H1 (cell line): ENCODE results near the gene NIN. TPM values are rescaled to one million over a fixed set of nuclear protein-coding genes. Genes with fewer than 3 reads are reported as not detected.

ENCODE experiments used
- CTCF ChIA-PET: fragments of 300-600 bp; sonication (Branson Sonifier 250); formaldehyde crosslinking; loops from one replicate; lab custom pipeline; 2021; ENCODE audit not compliant: partially characterized antibody; lab: Charles Lee
- POLR2A ChIA-PET: fragments of 300-600 bp; sonication (Branson Sonifier 250); formaldehyde crosslinking; loops from one replicate; lab custom pipeline; 2021; ENCODE audit warnings: inconsistent platforms; ENCODE audit not compliant: partially characterized antibody; lab: Charles Lee
- DNase-seq, 2 experiments: peaks; one replicate each; pipeline versions ENCODE4 v3.0.0 to v3.0.0-alpha.2; 2010 to 2022; ENCODE audit warnings: low spot score in 2 of 2, low read depth in 1 of 2, mixed read lengths in 1 of 2
- FAIRE-seq: peaks from 2 replicates; lab custom pipeline; 2011; peaks lifted over from hg19 to GRCh38; lab: Jason Lieb, UNC
- H2AFZ ChIP-seq: 2 replicates; pipeline ENCODE4 v1.8.1; 2012; ENCODE audit warnings: low read length, inconsistent platforms
- H2AK5ac ChIP-seq: 2 replicates; pipeline ENCODE4 v1.6.1; 2013; ENCODE audit warnings: low read depth, low read length
- H2BK120ac ChIP-seq: replicated peaks from 2 replicates; pipeline ENCODE3; 2013; ENCODE audit warnings: low read depth, low read length, inconsistent platforms
- H2BK12ac ChIP-seq: 2 replicates; pipeline ENCODE4 v1.6.1; 2013; ENCODE audit warnings: low read depth, low read length
- H2BK15ac ChIP-seq: 2 replicates; pipeline ENCODE4 v1.6.1; 2013; ENCODE audit warnings: low read length
- H2BK20ac ChIP-seq: 2 replicates; pipeline ENCODE4 v1.6.1; 2013; ENCODE audit warnings: low read length
- H2BK5ac ChIP-seq: 2 replicates; pipeline ENCODE4 v1.6.1; 2013; ENCODE audit warnings: low read depth, low read length
- H3K14ac ChIP-seq: 2 replicates; pipeline ENCODE4 v1.6.1; 2013; ENCODE audit warnings: inconsistent platforms; ENCODE audit not compliant: insufficient read length
- H3K18ac ChIP-seq: 2 replicates; pipeline ENCODE4 v1.6.1; 2013; ENCODE audit warnings: low read length; ENCODE audit errors: extremely low read depth
- H3K23ac ChIP-seq: 2 replicates; pipeline ENCODE4 v1.6.1; 2013; ENCODE audit warnings: inconsistent platforms; ENCODE audit not compliant: insufficient read length
- H3K23me2 ChIP-seq: 2 replicates; pipeline ENCODE4 v1.6.1; 2013; ENCODE audit warnings: low read depth, low read length
- H3K27ac ChIP-seq: 2 replicates; pipeline ENCODE4 v1.6.1; 2011; ENCODE audit warnings: low read depth, low read length, inconsistent platforms
- H3K27me3 ChIP-seq, 4 experiments: replicated peaks in 1 of 4; 1 replicate in 1 of 4; 2 replicates in 3 of 4; pipeline versions ENCODE4 v1.6.1 to v1.8.1; 2011 to 2013; ENCODE audit warnings: low read length in 3 of 4, mild to moderate bottlenecking in 3 of 4, inconsistent platforms in 2 of 4, mixed read lengths in 2 of 4, moderate library complexity in 1 of 4; ENCODE audit not compliant: control insufficient read depth in 3 of 4, insufficient read depth in 3 of 4; ENCODE audit errors: extremely low read depth in 1 of 4
- H3K36me3 ChIP-seq, 4 experiments: 2 replicates each; pipeline versions ENCODE4 v1.6.1 to v1.8.1; 2011 to 2013; ENCODE audit warnings: mild to moderate bottlenecking in 4 of 4, low read length in 3 of 4, moderate library complexity in 2 of 4, control low read depth in 1 of 4, inconsistent platforms in 1 of 4; ENCODE audit not compliant: insufficient read depth in 4 of 4, control insufficient read depth in 2 of 4
- H3K4ac ChIP-seq: replicated peaks from 2 replicates; pipeline ENCODE3; 2013; ENCODE audit warnings: low read length, low read depth, mixed read lengths, inconsistent platforms; ENCODE audit not compliant: insufficient read length
- H3K4me1 ChIP-seq, 4 experiments: replicated peaks in 1 of 4; 1 replicate in 1 of 4; 2 replicates in 3 of 4; pipeline versions ENCODE4 v1.6.1 to v1.8.1; 2011 to 2013; ENCODE audit warnings: low read length in 3 of 4, inconsistent platforms in 2 of 4, mixed read lengths in 1 of 4; ENCODE audit not compliant: insufficient read depth in 4 of 4, control insufficient read depth in 3 of 4
- H3K4me2 ChIP-seq, 2 experiments: 2 replicates each; pipeline versions ENCODE4 v1.6.1 to v1.8.1; 2011 to 2013; ENCODE audit warnings: low read depth in 2 of 2, low read length in 2 of 2, control low read depth in 1 of 2, inconsistent platforms in 1 of 2, mild to moderate bottlenecking in 1 of 2; ENCODE audit not compliant: insufficient read depth in 1 of 2
- H3K4me3 ChIP-seq, 4 experiments: fragments of 200-600, 300-600 bp in 1 of 4; sonication (generic), shearing (Covaris generic), sonication (Bioruptor Twin) in 1 of 4; 2 replicates each; pipeline versions ENCODE4 v1.5.1 to v1.8.1; 2011 to 2016; ENCODE audit warnings: low read length in 4 of 4, low read depth in 3 of 4, control low read depth in 2 of 4, inconsistent platforms in 2 of 4, mild to moderate bottlenecking in 2 of 4, mixed read lengths in 1 of 4, moderate library complexity in 1 of 4; ENCODE audit not compliant: insufficient read depth in 2 of 4; ENCODE audit errors: extremely low read depth in 1 of 4
- H3K56ac ChIP-seq: replicated peaks from 2 replicates; pipeline ENCODE3; 2013; ENCODE audit warnings: low read depth, mild to moderate bottlenecking, mixed read lengths, low read length, inconsistent platforms; ENCODE audit not compliant: insufficient read length
- H3K79me1 ChIP-seq: 2 replicates; pipeline ENCODE4 v1.6.1; 2013; ENCODE audit warnings: low read depth, low read length, control low read depth
- H3K79me2 ChIP-seq, 2 experiments: 2 replicates each; pipeline versions ENCODE4 v1.6.1 to v1.8.1; 2012 to 2013; ENCODE audit warnings: low read length in 2 of 2, mild to moderate bottlenecking in 2 of 2, inconsistent platforms in 1 of 2; ENCODE audit not compliant: insufficient read depth in 2 of 2, control insufficient read depth in 1 of 2
- H3K9ac ChIP-seq, 4 experiments: replicated peaks in 1 of 4; 1 replicate in 1 of 4; 2 replicates in 3 of 4; pipeline versions ENCODE4 v1.6.1 to v1.8.1; 2011 to 2013; ENCODE audit warnings: low read depth in 3 of 4, low read length in 3 of 4, control low read depth in 2 of 4, mild to moderate bottlenecking in 2 of 4, moderate library complexity in 2 of 4, inconsistent platforms in 1 of 4; ENCODE audit errors: extremely low read depth in 1 of 4
- H3K9me3 ChIP-seq, 2 experiments: 2 replicates each; pipeline versions ENCODE4 v1.6.1 to v1.8.1; 2012 to 2013; ENCODE audit warnings: mild to moderate bottlenecking in 2 of 2, moderate library complexity in 2 of 2, control low read depth in 1 of 2, inconsistent platforms in 1 of 2, low read depth in 1 of 2, low read length in 1 of 2, mixed read lengths in 1 of 2; ENCODE audit not compliant: insufficient read depth in 2 of 2
- H4K20me1 ChIP-seq, 2 experiments: replicated peaks in 1 of 2; 2 replicates each; pipeline versions ENCODE3 to v1.8.1; 2011 to 2013; ENCODE audit warnings: inconsistent platforms in 2 of 2, low read length in 2 of 2, mild to moderate bottlenecking in 1 of 2; ENCODE audit not compliant: insufficient read depth in 2 of 2, control insufficient read depth in 1 of 2
- H4K5ac ChIP-seq: 2 replicates; pipeline ENCODE4 v1.6.1; 2013; ENCODE audit warnings: low read length, low read depth, mixed read lengths, inconsistent platforms; ENCODE audit not compliant: insufficient read length
- H4K8ac ChIP-seq: 2 replicates; pipeline ENCODE4 v1.8.0; 2013; ENCODE audit warnings: mild to moderate bottlenecking, moderate library complexity, low read length, inconsistent platforms; ENCODE audit not compliant: insufficient read depth; ENCODE audit errors: extremely low read depth
- H4K91ac ChIP-seq: replicated peaks from 2 replicates; pipeline ENCODE3; 2013; ENCODE audit warnings: low read length, mixed read lengths, inconsistent platforms; ENCODE audit not compliant: insufficient read length
- SUZ12 ChIP-seq: fragments of 200-600 bp; sonication (generic); IDR thresholded peaks from 2 replicates; pipeline ENCODE4 v1.6.1; 2012; ENCODE audit warnings: mild to moderate bottlenecking, inconsistent platforms, low read length, moderate library complexity, mixed read lengths
- WGBS, 2 experiments: shearing (Covaris generic) in 1 of 2; methylation state at CpG; one replicate each; pipeline versions ENCODE4 v1.1.6 to v1.1.7; 2013 to 2015; ENCODE audit warnings: low lambda C conversion rate in 2 of 2, mixed read lengths in 2 of 2, inconsistent platforms in 1 of 2, low coverage in 1 of 2, missing lambda C conversion rate in 1 of 2; ENCODE audit not compliant: insufficient replicate concordance in 2 of 2, insufficient coverage in 1 of 2, insufficient read length in 1 of 2; ENCODE audit errors: extremely low coverage in 1 of 2, missing lambda C conversion rate in 1 of 2; 5-methylcytosine and 5-hydroxymethylcytosine counted together
- polyA plus RNA-seq, 7 experiments: library from polyadenylated mRNA; depleted of rRNA in 3 of 7; stranded (reverse) in 5 of 7; unstranded in 2 of 7; fragments of >200 nt in 5 of 7; fragments of 200-250 nt in 2 of 7; gene quantifications; 1 replicate in 5 of 7; 2 replicates in 1 of 7; 4 replicates in 1 of 7; pipeline versions ENCODE4 v1.2.1 to v1.2.3, GENCODE V29; 2011 to 2013; ENCODE audit warnings: missing spikeins in 2 of 7, mixed read lengths in 2 of 7
- total RNA-seq: library from RNA; stranded (reverse); fragmentation: NEBNext Ultra II Directional; extraction: Animal tissue kit (Norgen Biotek cat#: 25700); gene quantifications from 2 replicates; pipeline ENCODE4 v1.2.1, GENCODE V29; 2021

The NIN gene
- total and polyA plus RNA-seq, 2 of the 8 experiments (the other 6 are each of a cell fraction or from before 2014, with no cell fraction given): 3.2 to 21.3 TPM

GRCh38 chr14:50831726-50832168 lies 785 bp upstream of the NIN start:
- no peak overlapping the region for H3K27ac ChIP-seq
- peak overlapping the region; percentile 70; the same call in 1 of the 2 replicates for H2BK12ac ChIP-seq
- H3K79me2 ChIP-seq: peaks cover 0 to 18% of the 10 kb centered on the region in 2 experiments; a peak in 2 of 4 replicates
- peaks cover 0 to 13% (median 7%) of the 10 kb centered on the region in 4 experiments; a peak in 5 of 7 replicates for H3K4me1 ChIP-seq
- peak overlapping the region; percentile 36 for H4K91ac ChIP-seq
- H2AFZ ChIP-seq: peak overlapping the region; percentile 52; the same call in 1 of the 2 replicates
- FAIRE-seq (no peak), DNase-seq (no peak)
- H4K5ac ChIP-seq: no peak overlapping the region
- no peak overlapping the region for H2BK5ac ChIP-seq
- H3K4me3 ChIP-seq: peak overlapping the region; percentile 70 to 89 (median 76)
- H3K56ac ChIP-seq: no peak overlapping the region
- no peak overlapping the region for H2BK15ac ChIP-seq
- H4K20me1 ChIP-seq: peaks cover 12% of the 10 kb centered on the region in 2 experiments
- H2BK20ac ChIP-seq: 0 out of 2 replicates have a peak overlapping the region, but pooled peaks have one; percentile 43
- ChIA-PET CTCF (interaction anchor here (1.4 to 1.5 kb wide), 2 partner anchors 29 to 54 kb away, joined by 4 read pairs; no protein-coding TSS in a partner anchor), POLR2A (interaction anchor here (1.1 to 3.9 kb wide), 4 partner anchors 10 to 46 kb away, joined by 3 to 23 read pairs (median 4); no protein-coding TSS in a partner anchor)
- H3K9ac ChIP-seq: peak overlapping the region in 3 of 4 experiments; percentile 30 to 49 (median 31); a peak in 3 of 7 replicates
- peaks cover 4 to 49% (median 35%) of the 10 kb centered on the region in 4 experiments for H3K27me3 ChIP-seq
- no peaks in the 10 kb centered on the region for H3K9me3 ChIP-seq
- no peak overlapping the region for H3K23ac ChIP-seq
- no peaks in the 10 kb centered on the region for H3K36me3 ChIP-seq
- WGBS, 2 experiments: 6% methylated on average over 10 of the region's 10 CpGs; no CpG with 5 or more reads in 1 of the 2 experiments
- no peak overlapping the region; the same call in 1 of the 2 replicates for H4K8ac ChIP-seq
- H3K4me2 ChIP-seq: peak overlapping the region; percentile 85 to 96
- H3K23me2 ChIP-seq: peaks cover 17% of the 10 kb centered on the region
- H2AK5ac ChIP-seq: no peak overlapping the region
- no peaks in the 10 kb centered on the region for H3K79me1 ChIP-seq
- H3K18ac ChIP-seq: peak overlapping the region; percentile 71; the same call in 1 of the 2 replicates
- H3K4ac ChIP-seq: no peak overlapping the region
- no peak overlapping the region for H2BK120ac ChIP-seq
- H3K14ac ChIP-seq: no peak overlapping the region
- TF ChIP-seq SUZ12: peak; percentile 63; the same call in 1 of the 2 replicates
